ENCODE measurements around the gene WDR86. TPM values are rescaled to one million over a fixed set of nuclear protein-coding genes. Genes with fewer than 3 reads are reported as not detected.

WDR86 gene
- polyA plus RNA-seq, 1 donor (not counting 4 experiments of a cell fraction or from before 2014, with no cell fraction given) = not detected

- Histone ChIP-seq H3K27me3 (ENCODE audit: control insufficient read depth, extremely low read depth, insufficient read depth, low read length) (peaks cover 55% of the 10 kb centered on the region), H3K9me3 (ENCODE audit: control insufficient read depth, low read depth, low read length) (no peaks in the 10 kb centered on the region), H3K9me1 (ENCODE audit: control insufficient read depth, extremely low read depth, insufficient read depth, low read length) (no peaks in the 10 kb centered on the region), H3K79me2 (ENCODE audit: control insufficient read depth, insufficient read depth, low read length) (no peaks in the 10 kb centered on the region), H3K27ac (ENCODE audit: control insufficient read depth, insufficient read depth, low read length) (no peak overlapping the region), H2AFZ (ENCODE audit: control insufficient read depth, low read length) (no peak overlapping the region), H3K4me2 (ENCODE audit: control insufficient read depth, extremely low read depth, insufficient read depth, low read depth, low read length) (no peak overlapping the region), H4K20me1 (ENCODE audit: control insufficient read depth, extremely low read depth, insufficient read depth, low read length) (peaks cover 3% of the 10 kb centered on the region), H3K4me3 (ENCODE audit: control insufficient read depth in 2 of 3, extremely low read depth in 1 of 3, insufficient read depth in 2 of 3, low read depth in 1 of 3, low read length in 3 of 3) (no peak overlapping the region), H3K36me3 (ENCODE audit: control insufficient read depth in 2 of 2, extremely low read depth in 1 of 2, insufficient read depth in 2 of 2, low read length in 2 of 2) (no peaks in the 10 kb centered on the region), H3K4me1 (ENCODE audit: control insufficient read depth, extremely low read depth, insufficient read depth, low read length) (peaks cover 3% of the 10 kb centered on the region), H3K9ac (ENCODE audit: control insufficient read depth, extremely low read depth, insufficient read depth, low read length) (no peak overlapping the region)
- dilution Hi-C loops (cut with MboI; ENCODE audit: extremely low pct_ligation_motif_present, low sequenced_read_pairs) = no loop called here
- FAIRE-seq (no peak), DNase-seq (ENCODE audit: low read depth, low spot score) (no peak)
- TF ChIP-seq CTCF (optimal IDR thresholded peaks at IDR 0.05 in 1 of 3, IDR thresholded peaks at IDR 0.05 in 1 of 3, conservative IDR thresholded peaks at IDR 0.05 in 1 of 3; ENCODE audit: extremely low read depth in 1 of 3, insufficient read depth in 2 of 3, low read length in 3 of 3) (no peak), EZH2 (IDR thresholded peaks at IDR 0.05; ENCODE audit: low read length) (no peak)
Measured at GRCh38 chr7:151408498-151408838, 1.4 kb downstream of the WDR86 start.

GRCh38 chr7:151406886-151407583 lies 2.8 kb downstream of the WDR86 start:
- no peaks in the 10 kb centered on the region for H3K79me2 ChIP-seq (ENCODE audit: control insufficient read depth, insufficient read depth, low read length)
- H3K27me3 ChIP-seq (ENCODE audit: control insufficient read depth, extremely low read depth, insufficient read depth, low read length) = peaks cover 48% of the 10 kb centered on the region
- TF ChIP-seq EZH2 (IDR thresholded peaks at IDR 0.05; ENCODE audit: low read length) (no peak), CTCF (optimal IDR thresholded peaks at IDR 0.05 in 1 of 3, IDR thresholded peaks at IDR 0.05 in 1 of 3, conservative IDR thresholded peaks at IDR 0.05 in 1 of 3; ENCODE audit: extremely low read depth in 1 of 3, insufficient read depth in 2 of 3, low read length in 3 of 3) (no peak)
- DNase-seq (ENCODE audit: low read depth, low spot score) (no peak), FAIRE-seq (no peak)
- H4K20me1 ChIP-seq (ENCODE audit: control insufficient read depth, extremely low read depth, insufficient read depth, low read length) = peaks cover 3% of the 10 kb centered on the region
- no peak overlapping the region for H3K27ac ChIP-seq (ENCODE audit: control insufficient read depth, insufficient read depth, low read length)
- H3K9me3 ChIP-seq (ENCODE audit: control insufficient read depth, low read depth, low read length) = no peaks in the 10 kb centered on the region
- no peak overlapping the region for H2AFZ ChIP-seq (ENCODE audit: control insufficient read depth, low read length)
- peaks cover 3% of the 10 kb centered on the region for H3K4me1 ChIP-seq (ENCODE audit: control insufficient read depth, extremely low read depth, insufficient read depth, low read length)
- no peaks in the 10 kb centered on the region for H3K9me1 ChIP-seq (ENCODE audit: control insufficient read depth, extremely low read depth, insufficient read depth, low read length)
- no peak overlapping the region for H3K4me3 ChIP-seq (ENCODE audit: control insufficient read depth in 2 of 3, extremely low read depth in 1 of 3, insufficient read depth in 2 of 3, low read depth in 1 of 3, low read length in 3 of 3)
- no peak overlapping the region for H3K4me2 ChIP-seq (ENCODE audit: control insufficient read depth, extremely low read depth, insufficient read depth, low read depth, low read length)
- H3K9ac ChIP-seq (ENCODE audit: control insufficient read depth, extremely low read depth, insufficient read depth, low read length) = no peak overlapping the region
- H3K36me3 ChIP-seq (ENCODE audit: control insufficient read depth in 2 of 2, extremely low read depth in 1 of 2, insufficient read depth in 2 of 2, low read length in 2 of 2) = no peaks in the 10 kb centered on the region
- dilution Hi-C loops (cut with MboI; ENCODE audit: extremely low pct_ligation_motif_present, low sequenced_read_pairs) = no loop called here
